OCI-LY7 (cell line): ENCODE data around the gene DCAF4L1. TPM values are rescaled to one million over a fixed set of nuclear protein-coding genes. Genes with fewer than 3 reads are reported as not detected.
A peak's percentile ranks its signal among the peaks of the same experiment; 100 is the strongest.

Experiments
- Bru-seq: library from RNA; stranded (reverse); fragments of 400-500 nt; gene quantifications from one replicate; lab custom pipeline; 2021; lab: Mats Ljungman, UMichigan
- BruChase-seq, 2 experiments: library from RNA; stranded (reverse); fragments of 400-500 nt; gene quantifications; one replicate each; lab custom pipeline; 2021; lab: Mats Ljungman, UMichigan
- BruUV-seq: library from RNA; stranded (reverse); fragments of 400-500 nt; replicated peaks from 2 replicates; lab custom pipeline; 2021; lab: Mats Ljungman, UMichigan
- CTCF ChIA-PET: fragments of 300-600 bp; sonication (Branson Sonifier 250); formaldehyde crosslinking; loops from one replicate; lab custom pipeline; 2022; ENCODE audit warnings: antibody characterized with exemption; ENCODE audit not compliant: unreplicated experiment; lab: Charles Lee
- POLR2A ChIA-PET: fragments of 300-600 bp; sonication (Branson Sonifier 250); formaldehyde crosslinking; loops from one replicate; lab custom pipeline; 2022; ENCODE audit warnings: antibody characterized with exemption; lab: Charles Lee
- DNase-seq: peaks from one replicate; pipeline ENCODE4 v3.0.0-alpha.2; 2015; ENCODE audit warnings: low spot score
- H2AFZ ChIP-seq: fragments of 200-600 bp; sonication (generic), shearing (Covaris generic); 2 replicates; pipeline ENCODE4 v1.6.1; 2014; ENCODE audit warnings: mild to moderate bottlenecking, antibody characterized with exemption, low read length, moderate library complexity
- H3K27ac ChIP-seq: fragments of 200-600 bp; sonication (generic); 2 replicates; pipeline ENCODE4 v1.5.1; 2014; ENCODE audit warnings: mixed run types, low read depth, mild to moderate bottlenecking, moderate library complexity, low read length, inconsistent platforms; ENCODE audit not compliant: poor library complexity, severe bottlenecking
- H3K36me3 ChIP-seq: fragments of 200-600 bp; sonication (generic); 2 replicates; pipeline ENCODE4 v1.6.1; 2014; ENCODE audit warnings: mild to moderate bottlenecking, antibody characterized with exemption, low read length, moderate library complexity, mixed read lengths; ENCODE audit not compliant: insufficient read depth
- H3K4me1 ChIP-seq: fragments of 200-600 bp; sonication (generic); 2 replicates; pipeline ENCODE4 v1.5.1; 2014; ENCODE audit warnings: mild to moderate bottlenecking, low read length; ENCODE audit not compliant: insufficient read depth, poor library complexity, severe bottlenecking
- H3K4me2 ChIP-seq: fragments of 200-600 bp; sonication (generic); 2 replicates; pipeline ENCODE4 v1.6.1; 2014; ENCODE audit warnings: mild to moderate bottlenecking, low read length
- H3K4me3 ChIP-seq: fragments of 200-600 bp; sonication (generic); 2 replicates; pipeline ENCODE4 v1.5.1; 2014; ENCODE audit warnings: mild to moderate bottlenecking, low read depth, low read length; ENCODE audit not compliant: poor library complexity, severe bottlenecking
- H3K79me2 ChIP-seq: fragments of 200-600 bp; sonication (generic); 2 replicates; pipeline ENCODE4 v1.6.1; 2016; ENCODE audit warnings: low read depth, mild to moderate bottlenecking, low read length, moderate library complexity, mixed read lengths; ENCODE audit not compliant: insufficient read depth
- H3K9me2 ChIP-seq: fragments of 200-600 bp; sonication (generic); 2 replicates; pipeline ENCODE4 v1.6.1; 2016; ENCODE audit warnings: mild to moderate bottlenecking, low read length, mixed read lengths; ENCODE audit not compliant: insufficient read depth
- H3K9me3 ChIP-seq: fragments of 200-600 bp; sonication (generic); 2 replicates; pipeline ENCODE4 v1.6.1; 2014; ENCODE audit warnings: mild to moderate bottlenecking, mixed run types, low read length, mixed read lengths
- H4K20me1 ChIP-seq: fragments of 200-600 bp; sonication (generic); 2 replicates; pipeline ENCODE4 v1.6.1; 2014; ENCODE audit warnings: mild to moderate bottlenecking, antibody characterized with exemption, low read length, moderate library complexity, mixed read lengths; ENCODE audit not compliant: insufficient read depth
- CTCF ChIP-seq: fragments of 200-600 bp; sonication (generic); conservative IDR thresholded peaks from 2 replicates; pipeline ENCODE4 v1.5.1; 2014; ENCODE audit warnings: mild to moderate bottlenecking, antibody characterized with exemption, low read length, moderate library complexity, mixed read lengths
- EZH2phosphoT487 ChIP-seq: fragments of 200-600 bp; sonication (generic); IDR thresholded peaks from 2 replicates; pipeline ENCODE4 v1.6.1; 2018; ENCODE audit warnings: low read depth, borderline replicate concordance, mild to moderate bottlenecking, mixed run types, antibody characterized with exemption, low read length, moderate library complexity, mixed read lengths
- intact Hi-C: fragments of 100-400 bp; cut with micrococcal nuclease; formaldehyde crosslinking; loops from one replicate; pipeline ENCODE4 v1.10.0; 2022; ENCODE audit not compliant: unreplicated experiment
- long read RNA-seq: library from polyadenylated mRNA; stranded (forward); transcript quantifications from one replicate; pipeline ENCODE4 v2.0.0, GENCODE V29; 2022
- total RNA-seq, 2 experiments: library from RNA; depleted of rRNA in 1 of 2; stranded (reverse); fragments of >200 nt in 1 of 2; shearing (Covaris generic) in 1 of 2; gene quantifications; 2 replicates each; pipeline ENCODE4 v1.2.3, GENCODE V29; 2014 to 2022

Gene DCAF4L1
- 0.09 TPM in 1 of 2 replicates, not detected in the other for total RNA-seq (2014; rRNA removed; shearing (Covaris generic))
- total RNA-seq (2022): 0.07 and 0.30 TPM in 2 replicates
- percentile 32 among the genes with signal in this experiment for Bru-seq, nascent RNA
- percentile 64 among the genes with signal in this experiment for BruChase-seq, experiment 1, labeled RNA remaining after a 6-hour chase
- percentile 71 among the genes with signal in this experiment for BruChase-seq, experiment 2, labeled RNA remaining after a 2-hour chase
- long read RNA-seq: 0 reads

- intact Hi-C loops: no loop called here
- Histone ChIP-seq H3K36me3 (no peaks in the 10 kb centered on the region), H3K4me2 (no peak within 1 kb of the TSS), H3K9me2 (no peaks in the 10 kb centered on the region), H3K27ac (no peak within 1 kb of the TSS), H3K4me1 (no peaks in the 10 kb centered on the region), H3K9me3 (no peaks in the 10 kb centered on the region), H3K79me2 (no peaks in the 10 kb centered on the region), H3K4me3 (no peak within 1 kb of the TSS), H2AFZ (no peak within 1 kb of the TSS), H4K20me1 (no peaks in the 10 kb centered on the region)
- DNase-seq: no peak
- BruUV-seq: no TSS peak
- TF ChIP-seq EZH2phosphoT487 (no peak), CTCF (no peak)
- CTCF ChIA-PET: no interaction called here
- POLR2A ChIA-PET: no interaction called here
Observed at GRCh38 chr4:41981456-41981855, at the start of gene DCAF4L1. TSS of gene DCAF4L1 (plus strand) at chr4:41981756. CDS start at chr4:41981793, 37 bp downstream.

DNA sequence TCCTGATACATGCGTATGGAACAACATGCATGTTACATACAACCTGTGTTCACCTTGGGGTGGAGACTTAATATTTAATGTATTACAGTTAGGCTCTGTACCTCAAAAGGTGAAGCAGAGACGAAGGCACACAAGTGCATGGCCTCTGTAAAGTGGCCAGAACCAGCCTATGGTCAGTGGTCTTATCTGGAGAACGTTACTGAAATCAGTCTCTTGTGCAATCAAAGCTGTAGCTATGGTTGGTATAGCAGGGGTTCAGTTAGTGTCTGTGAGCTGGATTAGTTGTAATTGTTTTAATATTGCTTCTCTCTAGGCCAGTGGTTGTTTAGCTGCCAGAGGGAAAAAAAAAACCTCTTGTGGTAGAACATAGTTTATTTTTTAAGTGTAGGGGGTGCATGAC, 48.6 kb upstream of the DCAF4L1 start:
- no peak overlapping the region for H3K4me3 ChIP-seq
- no peak overlapping the region for H3K27ac ChIP-seq
- intact Hi-C loops: no loop called here
- H4K20me1 ChIP-seq: peaks cover 13% of the 10 kb centered on the region; the same call in 1 of the 2 replicates
- no peak overlapping the region for H3K4me2 ChIP-seq
- no TSS peak for BruUV-seq
- H3K9me2 ChIP-seq: no peaks in the 10 kb centered on the region
- peaks cover 16% of the 10 kb centered on the region for H3K36me3 ChIP-seq
- peaks cover 27% of the 10 kb centered on the region for H3K4me1 ChIP-seq
- POLR2A ChIA-PET: interaction anchor here (0.5 kb wide), 1 partner anchor 1217 kb away, joined by 3 read pairs; no protein-coding TSS in a partner anchor
- no peak for DNase-seq
- H3K9me3 ChIP-seq: no peaks in the 10 kb centered on the region
- H2AFZ ChIP-seq: no peak overlapping the region
- CTCF ChIA-PET: no interaction called here
- TF ChIP-seq EZH2phosphoT487: no peak
- TF ChIP-seq CTCF: no peak
- peaks cover 29% of the 10 kb centered on the region for H3K79me2 ChIP-seq

DNA sequence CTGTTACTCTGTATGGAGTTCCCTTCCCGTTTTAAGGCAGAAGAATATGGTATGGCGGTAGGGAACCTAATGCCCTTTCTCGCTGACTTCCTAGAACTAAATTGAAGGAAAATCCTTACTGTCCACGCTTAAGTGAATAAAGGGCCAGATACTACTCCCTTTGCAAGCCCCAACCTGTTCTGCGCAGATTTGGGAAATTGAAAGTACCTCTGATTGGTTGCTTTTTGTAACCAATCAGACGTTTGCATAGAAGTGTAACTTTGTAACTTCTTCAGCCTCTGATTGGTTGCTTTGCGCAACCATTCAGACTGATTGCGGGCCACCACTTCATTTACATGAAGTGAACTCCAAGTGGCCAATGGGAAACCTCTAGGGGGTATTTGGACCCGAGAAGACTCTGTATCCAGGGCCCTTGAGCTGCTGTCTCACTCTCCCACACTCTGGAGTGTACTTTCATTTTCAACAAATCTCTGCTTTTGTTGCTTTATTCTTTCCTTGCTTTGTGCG, 47.5 kb upstream of the DCAF4L1 start:
- BruUV-seq: no TSS peak
- H4K20me1 ChIP-seq: peaks cover 16% of the 10 kb centered on the region; the same call in 1 of the 2 replicates
- H3K9me3 ChIP-seq: no peaks in the 10 kb centered on the region
- ChIA-PET CTCF (no interaction called here), POLR2A (interaction anchor here (1.0 to 1.1 kb wide), 3 partner anchors 8 to 82 kb away, joined by 3 to 4 read pairs (median 3); no protein-coding TSS in a partner anchor)
- peaks cover 26% of the 10 kb centered on the region for H3K36me3 ChIP-seq
- TF ChIP-seq CTCF (no peak), EZH2phosphoT487 (no peak)
- no peak overlapping the region for H3K4me3 ChIP-seq
- H3K9me2 ChIP-seq: no peaks in the 10 kb centered on the region
- intact Hi-C loops: loop anchor here (2.0 kb wide), 1 partner anchor 57 kb away; the partner anchor contains the start of gene SLC30A9
- H3K4me2 ChIP-seq: peak overlapping the region; percentile 81; the same call in 1 of the 2 replicates
- H2AFZ ChIP-seq: peak overlapping the region; percentile 95
- peaks cover 29% of the 10 kb centered on the region for H3K4me1 ChIP-seq
- no peak overlapping the region for H3K27ac ChIP-seq
- no peak for DNase-seq
- peaks cover 39% of the 10 kb centered on the region for H3K79me2 ChIP-seq
